K562 (cell line): ENCODE results near the gene RNASEH2A. TPM values are rescaled to one million over a fixed set of nuclear protein-coding genes. Genes with fewer than 3 reads are reported as not detected.

Experiments
- CBFA2T2 ChIP-seq: fragments of 450-650 bp; conservative IDR thresholded peaks from 2 replicates; pipeline ENCODE4 v1.6.1; 2017; ENCODE audit warnings: mild to moderate bottlenecking
- CREBBP ChIP-seq: IDR thresholded peaks from one replicate; pipeline ENCODE4 v1.6.1; 2012; ENCODE audit warnings: low read depth, mild to moderate bottlenecking, control low read depth, inconsistent platforms, low read length
- JUN ChIP-seq, 2 experiments: sonication (generic) in 1 of 2; formaldehyde crosslinking in 1 of 2; IDR thresholded peaks; 2 replicates each; pipeline versions ENCODE4 v1.6.1 to v1.8.0; 2012 to 2022; ENCODE audit warnings: borderline replicate concordance in 2 of 2, mild to moderate bottlenecking in 2 of 2, improper control_type of control experiment in 1 of 2, low read depth in 1 of 2, low read length in 1 of 2, missing genetic modification reagents in 1 of 2
- KHSRP ChIP-seq: fragments of 450-650 bp; IDR thresholded peaks from 2 replicates; pipeline ENCODE4 v1.6.1; 2017
- MXI1 ChIP-seq: IDR thresholded peaks from 2 replicates; pipeline ENCODE4 v1.6.1; 2011; ENCODE audit warnings: low read depth, mild to moderate bottlenecking, improper control_type of control experiment, low read length
- NFATC3 ChIP-seq: fragments of 450-650 bp; IDR thresholded peaks from 2 replicates; pipeline ENCODE4 v1.6.1; 2017; ENCODE audit warnings: mild to moderate bottlenecking
- NR2C2 ChIP-seq, 2 experiments: fragments of 200-800 bp in 1 of 2; sonication (Bioruptor generic) in 1 of 2; sonication (generic) in 1 of 2; formaldehyde crosslinking in 1 of 2; IDR thresholded peaks; 2 replicates each; pipeline versions ENCODE4 v1.6.1 to v1.8.0; 2016 to 2022; ENCODE audit warnings: mild to moderate bottlenecking in 1 of 2, missing compliant biosample characterization in 1 of 2, missing genetic modification characterization in 1 of 2, missing genetic modification reagents in 1 of 2
- PRPF4 ChIP-seq: fragments of 200-400 bp; formaldehyde crosslinking; IDR thresholded peaks from one replicate; pipeline ENCODE4 v1.6.1; 2017; ENCODE audit warnings: low read length, low read depth, mild to moderate bottlenecking; ENCODE audit not compliant: insufficient read depth, poor library complexity, severe bottlenecking
- SAFB ChIP-seq: fragments of 200-400 bp; formaldehyde crosslinking; IDR thresholded peaks from 2 replicates; pipeline ENCODE4 v1.6.1; 2017; ENCODE audit warnings: low read depth, low read length, borderline replicate concordance
- SIN3B ChIP-seq: fragments of 450-650 bp; IDR thresholded peaks from 2 replicates; pipeline ENCODE4 v1.6.1; 2017; ENCODE audit warnings: low read depth, mild to moderate bottlenecking, moderate library complexity
- TOE1 ChIP-seq, 2 experiments: fragments of 450-650 bp in 1 of 2; sonication (generic) in 1 of 2; formaldehyde crosslinking in 1 of 2; IDR thresholded peaks; 2 replicates each; pipeline versions ENCODE4 v1.7.1 to v1.8.0; 2016 to 2022; ENCODE audit warnings: borderline replicate concordance in 2 of 2, mild to moderate bottlenecking in 2 of 2, antibody characterized with exemption in 1 of 2, inconsistent platforms in 1 of 2, low read depth in 1 of 2, missing genetic modification reagents in 1 of 2, moderate library complexity in 1 of 2
- U2AF1 ChIP-seq: fragments of 200-400 bp; formaldehyde crosslinking; optimal IDR thresholded peaks from 2 replicates; pipeline ENCODE3; 2017; ENCODE audit warnings: mild to moderate bottlenecking, low read depth, low read length, moderate library complexity
- XRCC3 ChIP-seq: fragments of 450-650 bp; IDR thresholded peaks from 2 replicates; pipeline ENCODE4 v1.6.1; 2017; ENCODE audit warnings: mild to moderate bottlenecking, moderate library complexity
- ZFP1 ChIP-seq: fragments of 450-650 bp; formaldehyde crosslinking; IDR thresholded peaks from 2 replicates; pipeline ENCODE4 v1.4.0; 2020; ENCODE audit warnings: mild to moderate bottlenecking, mixed read lengths
- ZFP30 ChIP-seq: fragments of 250-450 bp; sonication (Bioruptor Pico); IDR thresholded peaks from 2 replicates; pipeline ENCODE4 v1.8.0; 2022; ENCODE audit warnings: moderate library complexity, mild to moderate bottlenecking, inconsistent platforms, borderline replicate concordance
- ZNF12 ChIP-seq: sonication (generic); formaldehyde crosslinking; IDR thresholded peaks from 2 replicates; pipeline ENCODE4 v1.4.0; 2020; ENCODE audit warnings: mild to moderate bottlenecking, missing genetic modification reagents
- ZNF224 ChIP-seq: sonication (generic); formaldehyde crosslinking; IDR thresholded peaks from 2 replicates; pipeline ENCODE4 v1.8.0; 2022; ENCODE audit warnings: mild to moderate bottlenecking, missing genetic modification reagents
- ZNF75A ChIP-seq: fragments of 450-650 bp; formaldehyde crosslinking; IDR thresholded peaks from 2 replicates; pipeline ENCODE4 v1.4.0; 2020; ENCODE audit warnings: mild to moderate bottlenecking
- polyA plus RNA-seq, 8 experiments: library from polyadenylated mRNA; depleted of rRNA in 4 of 8; stranded (reverse) in 5 of 8; unstranded in 3 of 8; fragments of >200 nt; fragmentation: Nextera tagmentation in 2 of 8; fragmentation: Illumina TruSeq in 1 of 8; extraction: Ambion mirVana in 2 of 8; extraction: Trizol in 1 of 8; gene quantifications; 2 replicates each; pipeline versions ENCODE4 v1.2.1 to v1.2.3, GENCODE V29; 2011 to 2014; ENCODE audit warnings: inconsistent platforms in 1 of 8, missing spikeins in 1 of 8
- total RNA-seq, 7 experiments: library from RNA; depleted of rRNA in 6 of 7; stranded (reverse); fragments of >200 nt in 6 of 7; fragmentation: Illumina TruSeq in 2 of 7; extraction: Trizol in 2 of 7; gene quantifications; 2 replicates each; pipeline versions ENCODE4 v1.2.1 to v1.2.3, GENCODE V29; 2011 to 2021; ENCODE audit warnings: low replicate concordance in 1 of 7
- TF ChIP-seq, protein P1 (sequence below): sonication (generic); formaldehyde crosslinking; IDR thresholded peaks from 2 replicates; pipeline ENCODE4 v1.8.0; 2023; ENCODE audit warnings: missing genetic modification reagents, mild to moderate bottlenecking, borderline replicate concordance
- TF ChIP-seq, protein P2 (sequence below): sonication (generic); formaldehyde crosslinking; IDR thresholded peaks from 2 replicates; pipeline ENCODE4 v1.8.0; 2022; ENCODE audit warnings: mild to moderate bottlenecking, low read depth, missing genetic modification reagents

Gene RNASEH2A
- total and polyA plus RNA-seq, 9 of the 15 experiments (the other 6 are each of a cell fraction or from before 2014, with no cell fraction given) = 22.3 to 78.0 (median 61.7) TPM

DNA sequence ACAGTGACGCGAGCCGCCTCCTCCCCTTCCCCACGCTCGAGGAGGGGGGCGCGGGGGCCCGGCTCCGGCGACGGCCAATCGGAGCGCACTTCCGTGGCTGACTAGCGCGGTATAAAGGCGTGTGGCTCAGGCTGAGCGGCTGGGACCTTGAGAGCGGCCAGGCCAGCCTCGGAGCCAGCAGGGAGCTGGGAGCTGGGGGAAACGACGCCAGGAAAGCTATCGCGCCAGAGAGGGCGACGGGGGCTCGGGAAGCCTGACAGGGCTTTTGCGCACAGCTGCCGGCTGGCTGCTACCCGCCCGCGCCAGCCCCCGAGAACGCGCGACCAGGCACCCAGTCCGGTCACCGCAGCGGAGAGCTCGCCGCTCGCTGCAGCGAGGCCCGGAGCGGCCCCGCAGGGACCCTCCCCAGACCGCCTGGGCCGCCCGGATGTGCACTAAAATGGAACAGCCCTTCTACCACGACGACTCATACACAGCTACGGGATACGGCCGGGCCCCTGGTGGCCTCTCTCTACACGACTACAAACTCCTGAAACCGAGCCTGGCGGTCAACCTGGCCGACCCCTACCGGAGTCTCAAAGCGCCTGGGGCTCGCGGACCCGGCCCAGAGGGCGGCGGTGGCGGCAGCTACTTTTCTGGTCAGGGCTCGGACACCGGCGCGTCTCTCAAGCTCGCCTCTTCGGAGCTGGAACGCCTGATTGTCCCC is 14.9 kb upstream of the RNASEH2A start, which contains the start of gene JUNB (continued):
- TF ChIP-seq ZNF224 (no peak), XRCC3 (no peak), CBFA2T2 (no peak), SIN3B (peak; percentile 45; the same call in 1 of the 2 replicates), JUN (IDR thresholded peaks at IDR 0.05; ENCODE audit: borderline replicate concordance, low read depth, low read length) (peak; percentile 68; the same call in 1 of the 2 replicates), JUN (CRISPR knock-in tag; IDR thresholded peaks at IDR 0.05; ENCODE audit: borderline replicate concordance) (no peak), SAFB (peak; percentile 89), NFATC3 (peak; percentile 53; the same call in 1 of the 2 replicates), MXI1 (peak; percentile 36; the same call in 1 of the 2 replicates), ZFP30 (CRISPR knock-in tag) (no peak), CREBBP (no peak), U2AF1 (peak; percentile 96), ZNF12 (peak; percentile 34; the same call in 1 of the 2 replicates), KHSRP (no peak), ZNF75A (CRISPR knock-in tag) (no peak), ZFP1 (CRISPR knock-in tag) (no peak), NR2C2 (CRISPR knock-in tag; IDR thresholded peaks at IDR 0.05) (peak; percentile 73), NR2C2 (tag; IDR thresholded peaks at IDR 0.05) (no peak), PRPF4 (peak; percentile 96), TOE1 (IDR thresholded peaks at IDR 0.05; ENCODE audit: borderline replicate concordance) (peak; percentile 36; the same call in 1 of the 2 replicates), TOE1 (CRISPR knock-in tag; IDR thresholded peaks at IDR 0.05; ENCODE audit: borderline replicate concordance, low read depth) (peak; percentile 76; the same call in 1 of the 2 replicates)
- TF ChIP-seq, protein P1, sequence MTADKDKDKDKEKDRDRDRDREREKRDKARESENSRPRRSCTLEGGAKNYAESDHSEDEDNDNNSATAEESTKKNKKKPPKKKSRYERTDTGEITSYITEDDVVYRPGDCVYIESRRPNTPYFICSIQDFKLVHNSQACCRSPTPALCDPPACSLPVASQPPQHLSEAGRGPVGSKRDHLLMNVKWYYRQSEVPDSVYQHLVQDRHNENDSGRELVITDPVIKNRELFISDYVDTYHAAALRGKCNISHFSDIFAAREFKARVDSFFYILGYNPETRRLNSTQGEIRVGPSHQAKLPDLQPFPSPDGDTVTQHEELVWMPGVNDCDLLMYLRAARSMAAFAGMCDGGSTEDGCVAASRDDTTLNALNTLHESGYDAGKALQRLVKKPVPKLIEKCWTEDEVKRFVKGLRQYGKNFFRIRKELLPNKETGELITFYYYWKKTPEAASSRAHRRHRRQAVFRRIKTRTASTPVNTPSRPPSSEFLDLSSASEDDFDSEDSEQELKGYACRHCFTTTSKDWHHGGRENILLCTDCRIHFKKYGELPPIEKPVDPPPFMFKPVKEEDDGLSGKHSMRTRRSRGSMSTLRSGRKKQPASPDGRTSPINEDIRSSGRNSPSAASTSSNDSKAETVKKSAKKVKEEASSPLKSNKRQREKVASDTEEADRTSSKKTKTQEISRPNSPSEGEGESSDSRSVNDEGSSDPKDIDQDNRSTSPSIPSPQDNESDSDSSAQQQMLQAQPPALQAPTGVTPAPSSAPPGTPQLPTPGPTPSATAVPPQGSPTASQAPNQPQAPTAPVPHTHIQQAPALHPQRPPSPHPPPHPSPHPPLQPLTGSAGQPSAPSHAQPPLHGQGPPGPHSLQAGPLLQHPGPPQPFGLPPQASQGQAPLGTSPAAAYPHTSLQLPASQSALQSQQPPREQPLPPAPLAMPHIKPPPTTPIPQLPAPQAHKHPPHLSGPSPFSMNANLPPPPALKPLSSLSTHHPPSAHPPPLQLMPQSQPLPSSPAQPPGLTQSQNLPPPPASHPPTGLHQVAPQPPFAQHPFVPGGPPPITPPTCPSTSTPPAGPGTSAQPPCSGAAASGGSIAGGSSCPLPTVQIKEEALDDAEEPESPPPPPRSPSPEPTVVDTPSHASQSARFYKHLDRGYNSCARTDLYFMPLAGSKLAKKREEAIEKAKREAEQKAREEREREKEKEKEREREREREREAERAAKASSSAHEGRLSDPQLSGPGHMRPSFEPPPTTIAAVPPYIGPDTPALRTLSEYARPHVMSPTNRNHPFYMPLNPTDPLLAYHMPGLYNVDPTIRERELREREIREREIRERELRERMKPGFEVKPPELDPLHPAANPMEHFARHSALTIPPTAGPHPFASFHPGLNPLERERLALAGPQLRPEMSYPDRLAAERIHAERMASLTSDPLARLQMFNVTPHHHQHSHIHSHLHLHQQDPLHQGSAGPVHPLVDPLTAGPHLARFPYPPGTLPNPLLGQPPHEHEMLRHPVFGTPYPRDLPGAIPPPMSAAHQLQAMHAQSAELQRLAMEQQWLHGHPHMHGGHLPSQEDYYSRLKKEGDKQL (CRISPR knock-in tag) = no peak; the same call in 1 of the 2 replicates
- TF ChIP-seq, protein P2, sequence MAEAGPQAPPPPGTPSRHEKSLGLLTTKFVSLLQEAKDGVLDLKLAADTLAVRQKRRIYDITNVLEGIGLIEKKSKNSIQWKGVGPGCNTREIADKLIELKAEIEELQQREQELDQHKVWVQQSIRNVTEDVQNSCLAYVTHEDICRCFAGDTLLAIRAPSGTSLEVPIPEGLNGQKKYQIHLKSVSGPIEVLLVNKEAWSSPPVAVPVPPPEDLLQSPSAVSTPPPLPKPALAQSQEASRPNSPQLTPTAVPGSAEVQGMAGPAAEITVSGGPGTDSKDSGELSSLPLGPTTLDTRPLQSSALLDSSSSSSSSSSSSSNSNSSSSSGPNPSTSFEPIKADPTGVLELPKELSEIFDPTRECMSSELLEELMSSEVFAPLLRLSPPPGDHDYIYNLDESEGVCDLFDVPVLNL (CRISPR knock-in tag) = no peak
